GM19468 (cell line): ENCODE data around the gene FTCD.
"Not testable (repeated sequence)": the region's sequence is repeated elsewhere in the genome, so short reads cannot be mapped to it uniquely, and the experiment has no call there.

Source experiments
- ATAC-seq: cut with Tn5 transposase; IDR thresholded peaks from one replicate; pipeline ENCODE4 v1.9.1; 2021; ENCODE audit warnings: mild to moderate bottlenecking, moderate library complexity, moderate number of reproducible peaks; ENCODE audit not compliant: unreplicated experiment; ENCODE audit errors: extremely low read depth

The FTCD gene

DNA sequence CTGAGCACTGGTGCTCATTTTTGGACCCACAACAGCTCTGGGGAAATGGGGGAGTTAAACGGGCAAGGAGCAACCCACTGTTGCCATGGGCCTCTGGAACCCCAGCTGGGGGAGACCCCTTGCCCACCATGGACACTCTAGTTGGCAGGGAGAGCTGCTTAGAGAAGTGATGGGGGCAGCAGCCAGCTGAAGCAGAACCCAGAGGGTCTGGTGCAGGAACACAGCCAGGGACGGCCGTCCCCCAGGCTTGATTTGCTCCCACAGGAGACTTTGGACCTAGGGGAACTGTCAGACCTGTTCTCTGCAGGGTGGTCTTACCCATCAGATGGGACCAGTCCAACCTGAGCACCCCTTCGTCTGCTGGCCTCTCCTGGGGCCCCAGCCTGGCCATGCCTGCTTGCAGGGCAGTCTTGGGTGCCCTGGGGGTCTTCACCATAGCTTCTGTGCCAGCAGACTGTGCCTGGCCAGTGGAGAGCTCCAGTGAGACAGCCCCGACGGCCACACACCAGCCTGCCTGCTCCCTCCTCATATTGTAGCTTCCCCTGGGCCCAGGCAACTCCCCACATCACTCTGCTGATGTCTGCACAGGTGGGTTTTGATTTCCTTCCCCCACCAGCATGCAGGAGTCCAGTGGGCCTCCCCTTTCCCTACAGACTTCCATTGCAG lies 17.6 kb upstream of the FTCD start:
- ATAC-seq = no peak

DNA sequence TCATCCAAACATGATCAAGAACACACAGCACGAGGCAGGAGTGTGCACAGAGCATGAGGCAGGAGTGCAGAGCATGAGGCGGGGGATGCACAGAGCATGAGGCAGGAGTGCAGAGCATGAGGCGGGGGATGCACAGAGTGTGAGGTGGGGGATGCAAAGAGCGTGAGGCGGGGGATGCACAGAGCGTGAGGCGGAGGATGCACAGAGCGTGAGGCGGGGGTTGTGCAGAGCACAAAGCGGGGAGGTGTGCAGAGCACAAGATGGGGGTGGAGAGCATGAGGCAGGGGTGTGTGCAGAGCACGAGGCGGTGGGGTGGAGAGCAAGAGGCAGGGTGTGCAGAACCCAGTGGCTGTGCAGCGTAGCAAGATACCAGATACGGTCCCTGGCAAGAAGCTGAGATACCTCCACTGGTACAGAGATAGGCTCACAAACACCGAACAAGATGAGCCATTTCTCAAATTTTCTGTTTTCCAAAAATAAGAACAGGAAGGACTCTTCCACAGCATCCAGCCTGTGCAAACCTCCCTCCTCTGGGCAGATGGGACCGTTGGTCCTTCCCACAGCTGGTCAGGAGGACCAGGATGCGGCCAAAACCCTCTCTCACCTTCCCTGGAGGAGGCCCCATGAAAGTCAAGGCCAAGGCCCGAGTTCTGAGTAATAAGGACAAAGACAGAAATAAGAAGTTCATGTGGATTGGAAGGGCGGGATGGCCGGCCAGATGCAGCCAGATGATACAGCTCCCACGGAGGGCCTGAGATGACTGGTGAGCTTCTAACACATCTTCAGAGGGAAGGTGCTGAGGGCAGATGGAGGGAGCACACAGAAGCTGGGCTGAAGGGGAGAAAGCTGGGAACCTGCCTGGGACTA lies 16.9 kb upstream of the FTCD start:
- no peak for ATAC-seq

DNA sequence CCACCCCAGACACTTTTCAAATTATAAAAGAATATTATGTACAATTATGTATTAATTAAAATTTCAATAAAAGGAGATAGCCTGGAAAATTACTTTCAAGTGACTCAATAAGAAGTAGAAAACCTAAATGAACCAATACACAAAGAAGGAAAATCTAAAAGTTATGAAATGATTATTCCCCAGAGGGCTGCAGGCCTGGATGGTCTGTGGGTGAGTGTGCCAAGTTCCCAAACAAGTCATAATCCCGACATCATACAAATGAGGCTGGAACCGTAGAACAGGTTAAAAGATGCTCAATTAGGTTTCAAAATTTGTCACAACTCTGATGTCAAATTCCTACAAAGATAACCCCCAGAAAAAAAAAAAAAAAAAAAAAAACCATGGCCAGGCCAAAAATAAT lies 16.2 kb upstream of the FTCD start:
- ATAC-seq = no peak

DNA sequence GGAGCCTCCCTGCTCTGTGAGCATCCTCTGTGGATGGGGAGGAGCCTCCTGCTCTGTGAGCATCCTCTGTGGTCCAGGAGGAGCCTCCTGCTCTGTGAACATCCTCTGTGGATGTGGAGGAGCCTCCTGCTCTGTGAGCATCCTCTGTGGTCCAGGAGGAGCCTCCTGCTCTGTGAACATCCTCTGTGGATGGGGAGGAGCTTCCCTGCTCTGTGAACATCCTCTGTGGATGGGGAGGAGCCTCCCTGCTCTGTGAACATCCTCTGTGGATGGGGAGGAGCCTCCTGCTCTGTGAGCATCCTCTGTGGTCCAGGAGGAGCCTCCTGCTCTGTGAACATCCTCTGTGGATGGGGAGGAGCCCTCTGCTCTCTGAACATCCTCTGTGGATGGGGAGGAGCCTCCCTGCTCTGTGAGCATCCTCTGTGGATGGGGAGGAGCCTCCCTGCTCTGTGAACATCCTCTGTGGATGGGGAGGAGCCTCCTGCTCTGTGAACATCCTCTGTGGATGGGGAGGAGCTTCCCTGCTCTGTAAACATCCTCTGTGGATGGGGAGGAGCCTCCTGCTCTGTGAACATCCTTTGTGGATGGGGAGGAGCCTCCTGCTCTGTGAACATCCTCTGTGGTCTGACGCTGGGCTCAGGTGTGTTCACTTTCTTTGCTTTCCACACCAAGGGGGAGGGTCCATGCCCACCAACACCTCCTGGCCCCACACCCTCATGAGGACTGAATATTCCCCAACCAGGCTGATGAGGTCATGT lies 15.2 kb upstream of the FTCD start:
- ATAC-seq = not testable (repeated sequence)

DNA sequence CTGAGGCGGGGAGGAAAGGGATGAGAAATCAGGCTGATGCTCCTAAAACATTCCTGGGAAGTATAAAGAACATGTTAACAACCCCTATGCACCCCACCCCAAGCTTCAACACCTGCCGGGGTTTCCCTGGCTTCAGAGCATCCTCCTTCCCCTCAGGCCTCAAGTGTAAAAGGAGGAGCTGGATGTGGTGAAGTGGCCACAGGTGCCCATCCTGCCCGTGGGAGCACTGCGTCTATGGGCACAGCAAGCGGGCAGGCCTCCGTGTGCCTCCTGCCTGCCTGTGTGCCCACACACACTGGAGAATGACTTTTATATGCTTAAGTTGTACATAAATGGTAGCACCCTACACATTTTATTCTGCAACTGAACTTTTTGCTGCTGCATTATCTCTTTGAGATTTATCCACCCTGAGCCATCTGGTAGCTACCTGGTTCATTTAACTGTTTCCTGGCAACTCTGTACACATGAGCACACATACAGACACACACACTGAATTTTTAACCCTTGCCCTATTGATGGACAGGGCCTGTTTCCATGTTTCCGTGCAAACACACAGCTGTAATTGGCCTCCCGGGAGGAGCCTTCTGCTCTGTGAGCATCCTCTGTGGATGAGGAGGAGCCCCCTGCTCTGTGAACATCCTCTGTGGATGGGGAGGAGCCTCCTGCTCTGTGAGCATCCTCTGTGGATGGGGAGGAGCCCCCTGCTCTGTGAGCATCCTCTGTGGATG lies 13.4 kb upstream of the FTCD start:
- no peak for ATAC-seq

DNA sequence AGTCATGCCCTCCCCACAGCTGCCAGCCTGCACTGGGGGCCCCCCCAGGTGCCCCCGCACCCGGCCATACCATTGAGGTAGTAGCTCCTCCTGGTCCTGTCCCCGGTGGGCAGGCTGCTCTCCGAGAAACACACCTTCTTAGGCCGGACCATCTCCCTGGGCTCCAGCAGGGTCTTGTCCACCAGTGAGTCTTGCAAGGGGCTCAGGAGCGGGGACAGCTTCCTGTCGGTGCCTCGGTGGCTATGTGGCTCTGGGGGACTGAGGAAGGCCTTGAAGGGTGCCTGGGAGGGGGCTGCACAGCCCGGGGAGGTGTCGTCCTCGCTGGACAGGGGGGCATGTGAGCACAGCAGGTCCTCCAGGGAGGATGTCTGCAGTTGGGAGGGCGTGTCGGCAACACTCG lies 12.9 kb upstream of the FTCD start:
- no peak for ATAC-seq

DNA sequence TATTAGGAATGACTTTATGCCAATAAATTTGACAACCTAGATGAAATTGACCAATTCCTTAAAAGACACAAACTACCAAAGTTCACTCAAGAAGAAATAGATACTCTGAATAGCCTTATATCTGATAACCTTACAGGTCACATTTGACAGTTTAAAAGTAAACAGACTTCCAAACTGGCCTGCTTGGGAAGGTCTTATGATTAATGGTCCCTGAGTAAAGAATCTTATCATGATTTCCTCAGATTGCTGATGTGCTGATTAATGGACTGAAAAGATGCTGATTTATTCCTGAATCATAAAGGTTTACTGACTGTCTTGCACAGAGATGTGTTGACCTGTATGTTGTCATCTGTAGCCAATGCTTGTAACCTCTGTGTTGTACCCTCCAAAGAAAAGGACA lies 9.7 kb upstream of the FTCD start:
- ATAC-seq = no peak

DNA sequence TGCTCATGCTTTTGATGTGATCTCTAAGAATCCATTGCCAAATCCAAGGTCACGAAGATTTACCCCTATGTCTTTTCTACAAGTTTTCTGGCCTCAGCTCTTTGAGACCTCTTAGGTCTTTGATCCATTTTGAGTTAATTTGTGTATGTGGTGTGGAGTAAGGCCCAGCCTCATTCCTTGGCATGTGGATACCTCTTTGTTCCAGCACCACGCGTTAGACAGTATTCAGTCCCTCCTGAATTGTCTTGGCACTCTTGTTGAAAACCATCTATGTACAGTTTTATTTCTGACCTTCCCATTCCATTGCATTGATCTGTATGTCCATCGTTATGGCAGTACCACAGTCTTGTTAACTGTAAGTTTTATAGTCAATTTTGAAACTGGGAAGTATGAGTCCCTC lies 8.0 kb upstream of the FTCD start:
- no peak for ATAC-seq

DNA sequence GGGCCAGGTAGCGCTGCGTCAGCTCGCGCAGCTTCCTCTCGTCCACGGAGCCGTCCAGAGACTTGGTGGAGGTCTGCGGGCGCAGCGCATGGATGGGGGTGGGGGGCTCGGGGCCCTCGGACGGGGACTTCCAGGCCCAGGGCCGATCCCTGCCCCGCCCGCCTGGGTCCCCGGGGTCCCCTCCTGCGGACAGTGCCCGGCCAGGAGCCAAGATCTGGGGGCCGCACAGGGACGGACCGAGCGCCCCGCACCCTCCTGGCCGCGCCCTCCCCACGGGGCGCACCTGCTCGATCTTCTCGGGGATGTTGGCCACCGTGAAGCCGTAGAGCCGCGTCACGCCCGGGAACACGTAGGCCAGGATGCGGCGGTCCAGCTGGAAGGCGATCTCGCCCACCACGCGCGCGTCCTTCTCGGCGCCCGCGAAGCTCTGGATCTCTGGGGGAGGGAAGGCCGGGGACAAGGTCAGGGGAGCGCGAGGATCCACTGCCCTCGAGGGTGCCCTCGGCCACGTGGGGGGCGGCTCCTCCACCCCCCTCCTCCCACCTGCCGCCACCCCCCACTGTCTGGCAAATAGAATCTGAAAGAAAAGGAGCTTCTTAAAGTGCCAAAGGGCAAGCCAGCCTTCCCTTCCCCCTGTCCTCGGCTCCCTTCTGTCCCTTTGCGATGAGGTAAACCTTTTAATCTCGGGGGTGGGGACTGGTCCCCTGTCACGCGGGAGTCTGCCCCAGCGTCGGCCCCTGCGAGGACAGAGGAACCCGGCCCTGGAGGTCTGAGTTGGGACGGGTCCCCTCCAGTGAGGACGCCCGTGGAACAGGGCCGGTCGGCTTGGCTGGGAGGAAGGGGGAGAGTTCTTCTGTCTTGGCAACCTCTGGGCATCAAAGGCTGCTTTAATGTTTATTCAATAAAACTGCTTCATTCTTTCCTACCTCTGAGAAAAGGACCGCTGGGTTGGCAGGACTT lies 6.5 kb upstream of the FTCD start:
- no peak for ATAC-seq

DNA sequence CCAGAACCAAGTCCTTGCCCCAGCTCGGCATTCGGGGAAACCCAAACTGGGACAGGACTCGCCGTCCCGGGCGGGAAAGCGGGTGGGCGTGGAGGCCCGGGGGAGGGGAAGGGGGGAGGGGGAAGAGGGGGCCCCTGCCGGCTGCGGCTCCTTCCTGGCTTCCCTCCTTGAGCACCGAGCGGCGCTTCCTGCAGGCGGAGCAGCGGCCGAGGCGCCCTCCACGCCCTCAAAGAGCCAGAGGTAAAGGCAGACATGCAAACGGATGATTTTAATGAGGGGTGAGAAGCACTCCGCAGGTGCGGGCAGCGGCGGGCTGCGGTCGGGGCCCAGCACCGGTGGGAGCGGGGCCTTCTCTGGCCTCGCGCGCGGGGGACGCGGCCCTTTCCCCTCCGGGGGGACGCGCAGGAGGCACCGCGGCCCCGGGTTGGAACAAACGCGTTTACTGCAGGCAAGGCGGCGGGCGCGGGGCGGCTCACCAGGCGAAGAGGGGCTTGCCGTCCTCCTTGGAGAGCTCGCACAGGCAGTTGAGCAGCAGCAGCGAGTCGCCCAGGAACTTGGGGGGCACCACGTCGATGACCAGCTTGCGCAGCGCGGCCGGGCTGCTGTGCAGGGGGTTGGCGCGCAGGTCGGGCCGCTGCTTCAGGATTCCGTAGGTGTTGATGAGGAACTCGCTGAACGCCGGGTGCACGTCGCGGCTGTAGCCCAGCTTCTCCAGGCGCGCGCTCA lies 5.7 kb upstream of the FTCD start:
- ATAC-seq = no peak

DNA sequence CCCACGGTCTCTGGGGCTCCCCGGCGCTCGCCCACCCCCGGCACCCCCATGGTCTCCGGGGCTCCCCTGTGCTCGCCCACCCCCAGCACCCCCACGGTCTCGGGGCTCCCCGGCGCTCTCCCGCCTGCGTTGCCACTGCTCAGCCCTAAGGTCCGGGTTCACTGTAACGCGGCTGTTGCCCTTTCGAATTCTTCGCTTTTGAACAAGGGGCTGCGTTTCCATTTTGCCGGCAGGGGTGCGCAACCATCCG lies 5.2 kb upstream of the FTCD start:
- ATAC-seq = no peak

DNA sequence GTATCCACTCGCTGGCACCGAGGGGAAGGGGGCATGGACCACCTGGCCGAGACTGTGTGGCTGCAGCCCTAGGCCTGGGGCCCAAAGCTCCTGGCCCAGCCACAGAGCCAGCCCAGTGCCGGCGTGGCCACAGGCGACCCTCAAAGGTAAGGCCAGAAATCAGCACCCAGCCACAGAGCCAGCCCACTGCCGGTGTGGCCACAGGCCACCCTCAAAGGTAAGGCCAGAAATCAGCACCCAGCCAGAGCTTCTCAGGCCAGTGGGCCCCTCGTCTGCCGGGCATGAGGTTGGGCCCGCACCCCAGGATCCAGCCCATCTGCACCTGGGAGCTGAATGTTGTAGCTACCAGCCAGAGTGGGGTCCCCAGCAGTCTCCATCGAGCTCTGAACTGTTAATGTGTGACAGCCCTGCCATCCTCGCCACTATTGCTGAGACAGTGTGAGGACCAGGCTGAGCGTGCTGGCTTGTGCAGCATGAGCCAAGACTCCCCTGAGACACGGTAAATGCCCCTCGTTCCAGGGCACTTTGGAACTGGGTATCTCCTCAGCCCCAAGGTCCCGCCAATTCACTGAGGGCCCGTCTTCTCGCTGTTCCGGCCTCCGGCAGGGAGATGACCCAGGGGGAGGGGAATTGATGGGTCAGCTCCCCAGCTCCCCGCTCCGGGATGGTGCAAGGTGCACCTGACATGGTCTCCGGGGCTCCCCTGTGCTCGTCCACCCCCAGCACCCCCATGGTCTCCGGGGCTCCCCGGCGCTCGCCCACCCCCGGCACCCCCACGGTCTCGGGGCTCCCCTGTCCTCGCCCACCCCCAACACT lies 4.7 kb upstream of the FTCD start:
- ATAC-seq = no peak

DNA sequence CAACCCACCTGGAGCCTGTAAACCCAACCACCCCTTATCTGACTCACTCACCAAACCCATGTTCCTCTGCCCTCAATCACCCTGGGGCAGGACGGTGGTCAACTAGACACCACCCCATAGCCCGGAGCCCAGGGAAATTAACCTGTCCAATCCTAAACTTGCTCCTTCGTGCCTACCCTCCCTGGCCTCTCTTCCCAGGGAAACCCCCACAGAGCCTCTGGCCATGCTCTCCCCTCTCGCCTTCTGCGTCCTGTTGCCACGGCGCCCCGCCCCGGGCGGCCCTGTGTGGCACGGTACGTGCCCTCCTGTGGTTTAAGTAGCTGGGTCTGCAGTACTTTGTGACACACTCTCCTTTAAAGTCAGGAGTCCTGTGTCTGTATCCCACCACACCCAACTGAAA lies 4.0 kb upstream of the FTCD start:
- ATAC-seq = no peak

DNA sequence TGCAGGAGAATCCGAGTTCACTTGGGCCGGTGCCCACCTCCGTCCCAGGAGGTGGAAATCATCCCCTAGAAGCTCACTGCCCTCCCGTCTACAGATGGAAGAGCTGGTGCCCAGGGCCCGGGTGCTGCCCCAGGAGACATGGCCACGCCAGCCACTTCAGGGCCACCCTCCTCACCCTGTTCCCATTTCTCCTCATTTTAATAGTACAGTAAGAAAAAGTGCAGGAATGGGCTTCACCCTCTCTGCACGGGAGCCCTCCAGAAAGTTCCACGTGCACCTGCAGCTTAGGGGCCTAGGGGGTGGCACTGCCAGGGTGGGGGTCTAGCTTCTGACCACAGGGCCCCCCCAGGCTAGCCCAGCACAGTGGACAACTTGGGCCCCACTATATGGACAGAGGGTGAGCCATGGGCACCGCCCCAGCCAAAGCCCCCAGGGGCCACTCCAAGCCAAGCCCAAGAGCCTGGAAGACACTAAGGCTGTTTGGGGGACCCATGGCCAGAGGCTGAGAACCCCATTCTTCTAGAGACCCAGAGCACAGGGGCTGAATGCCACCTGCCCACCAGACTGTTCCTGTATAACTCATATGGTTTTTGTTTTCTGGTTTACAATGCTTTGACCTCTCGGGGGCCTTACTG lies 3.4 kb upstream of the FTCD start:
- ATAC-seq = no peak

DNA sequence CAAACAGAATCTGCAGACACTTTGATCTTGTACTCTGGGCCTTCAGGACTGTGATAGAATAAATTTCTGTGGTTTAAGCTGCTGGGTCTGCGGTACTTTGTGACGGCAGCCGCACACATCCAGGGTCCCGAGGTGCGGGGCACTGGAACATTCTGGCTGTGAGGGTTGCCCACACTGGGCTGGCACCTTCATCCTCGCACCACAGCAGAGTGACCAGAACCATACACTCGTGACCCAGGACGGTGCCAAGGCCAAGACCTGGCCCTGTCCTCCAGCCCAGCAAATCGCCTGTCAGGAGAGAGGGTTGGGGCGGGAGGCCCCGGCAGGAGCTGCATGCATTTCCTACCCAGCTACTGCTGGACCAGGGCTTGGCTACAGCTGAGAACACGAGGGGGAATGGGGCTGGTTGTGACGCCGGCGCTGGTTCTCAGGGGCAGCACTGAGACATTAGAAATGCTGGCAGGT lies 2.6 kb upstream of the FTCD start:
- no peak for ATAC-seq

DNA sequence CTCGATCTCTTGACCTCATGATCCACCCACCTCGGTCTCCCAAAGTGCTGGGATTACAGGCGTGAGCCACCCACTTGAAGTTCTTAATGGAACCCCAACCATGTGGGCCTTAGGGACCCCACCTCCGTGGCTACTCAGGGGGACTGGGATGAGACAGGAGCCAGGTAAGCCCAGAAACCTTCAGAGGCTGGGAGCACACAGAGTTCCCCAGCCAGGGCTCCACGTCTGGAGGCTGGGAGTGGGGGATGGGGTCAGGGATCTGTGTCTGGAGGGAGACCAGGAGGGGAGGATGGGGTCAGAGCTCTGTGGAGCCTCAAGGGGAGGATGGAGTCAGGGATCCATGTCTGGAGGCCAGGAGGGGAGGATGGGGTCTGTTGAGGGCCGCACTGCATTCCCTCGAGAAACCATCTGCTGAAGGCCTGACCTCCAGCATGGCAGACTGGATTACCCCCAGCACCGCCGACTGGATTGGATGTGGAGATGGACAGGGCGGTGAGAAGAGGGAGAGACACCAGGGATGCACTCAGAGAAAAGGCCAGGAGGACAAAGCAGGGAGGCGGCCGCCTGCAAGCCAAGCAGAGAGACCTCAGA lies 2.1 kb upstream of the FTCD start:
- ATAC-seq = no peak

DNA sequence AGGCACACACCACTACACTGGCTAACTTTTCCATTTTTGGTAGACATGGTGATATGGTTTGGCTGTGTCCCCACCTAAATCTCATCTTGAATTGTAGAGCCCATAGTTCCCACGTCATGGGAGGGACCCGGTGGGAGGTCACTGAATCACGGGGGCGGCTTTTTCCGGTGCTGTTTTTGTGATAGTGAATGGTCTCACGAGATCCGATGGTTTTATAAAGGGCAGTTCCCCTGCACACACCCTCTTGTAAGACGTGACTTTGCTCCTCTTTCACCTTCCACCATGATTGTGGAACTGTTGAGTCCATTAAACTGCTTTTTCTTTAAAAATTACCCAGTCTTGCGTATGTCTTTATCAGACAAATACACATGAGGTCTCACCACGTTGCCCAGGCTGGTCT lies 1.3 kb upstream of the FTCD start:
- no peak for ATAC-seq

DNA sequence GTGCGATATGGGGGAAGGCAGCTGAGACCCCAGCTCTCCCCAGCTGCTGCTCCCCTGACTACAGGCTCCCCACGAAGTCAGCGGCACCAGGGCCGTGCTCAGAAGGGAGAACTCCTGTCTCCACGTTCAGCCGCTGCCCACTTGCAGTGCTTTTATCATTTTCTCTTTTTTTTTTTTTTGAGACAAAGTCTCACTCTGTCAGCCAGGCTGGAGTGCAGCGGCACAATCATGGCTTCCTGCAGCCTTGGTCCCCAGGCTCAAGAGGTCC lies 933 bp upstream of the FTCD start:
- no peak for ATAC-seq
